ENCODE data around the gene RNH1.

RNH1 gene

GRCh38 chr11:457111-457760, 49.8 kb downstream of the RNH1 start:
- DNase-seq (ENCODE audit: low read depth) = no peak

DNA sequence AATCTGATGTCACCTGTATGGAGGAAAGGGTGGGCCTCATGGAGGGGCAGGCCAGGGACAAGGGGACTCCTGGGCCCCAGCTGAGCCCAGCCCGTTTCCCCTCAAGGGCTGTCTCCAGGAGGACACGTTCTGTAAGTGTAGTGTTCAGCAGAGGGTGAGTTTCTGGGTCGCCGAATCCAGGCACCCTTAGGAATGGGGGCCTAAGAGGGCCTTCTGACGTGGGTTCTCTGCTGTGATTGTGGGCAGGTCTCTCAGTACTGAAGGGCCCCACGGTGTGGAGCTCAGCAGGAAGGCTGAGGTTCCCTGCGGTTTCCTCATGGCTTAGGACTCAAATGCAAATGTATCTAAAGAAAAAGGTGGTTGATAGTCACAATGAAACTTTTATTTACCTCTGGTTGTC, 50.5 kb downstream of the RNH1 start:
- no peak for DNase-seq (ENCODE audit: low read depth)

DNA sequence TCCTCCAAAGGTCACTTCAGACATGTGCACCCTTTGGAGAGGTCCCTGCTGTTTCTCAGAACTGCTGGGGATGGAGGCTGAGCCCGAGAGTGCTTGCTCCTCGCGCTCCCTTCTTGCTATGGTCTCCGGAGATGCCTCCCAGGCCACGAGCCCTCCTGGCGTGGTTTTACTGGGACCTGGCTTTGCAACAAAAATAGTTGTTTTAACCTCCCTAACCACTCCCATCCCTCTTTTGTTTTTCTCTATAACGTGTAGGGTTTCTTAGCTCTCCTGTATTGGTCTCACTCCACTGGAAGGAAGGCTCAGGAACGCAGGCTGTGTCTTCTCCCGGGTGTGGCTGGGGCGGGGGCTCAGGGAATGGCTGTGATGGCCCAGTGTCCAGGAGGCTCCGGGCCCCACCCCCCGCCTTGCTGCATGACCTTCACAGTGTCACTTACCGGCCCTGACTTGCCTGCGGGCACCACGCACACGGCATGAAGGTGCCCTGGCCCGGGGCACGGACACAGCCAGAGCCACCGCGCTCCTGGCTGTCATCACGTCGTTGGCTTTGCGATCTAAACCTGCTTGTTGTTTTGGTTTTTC, 51.4 kb downstream of the RNH1 start:
- no peak for DNase-seq (ENCODE audit: low read depth)

DNA sequence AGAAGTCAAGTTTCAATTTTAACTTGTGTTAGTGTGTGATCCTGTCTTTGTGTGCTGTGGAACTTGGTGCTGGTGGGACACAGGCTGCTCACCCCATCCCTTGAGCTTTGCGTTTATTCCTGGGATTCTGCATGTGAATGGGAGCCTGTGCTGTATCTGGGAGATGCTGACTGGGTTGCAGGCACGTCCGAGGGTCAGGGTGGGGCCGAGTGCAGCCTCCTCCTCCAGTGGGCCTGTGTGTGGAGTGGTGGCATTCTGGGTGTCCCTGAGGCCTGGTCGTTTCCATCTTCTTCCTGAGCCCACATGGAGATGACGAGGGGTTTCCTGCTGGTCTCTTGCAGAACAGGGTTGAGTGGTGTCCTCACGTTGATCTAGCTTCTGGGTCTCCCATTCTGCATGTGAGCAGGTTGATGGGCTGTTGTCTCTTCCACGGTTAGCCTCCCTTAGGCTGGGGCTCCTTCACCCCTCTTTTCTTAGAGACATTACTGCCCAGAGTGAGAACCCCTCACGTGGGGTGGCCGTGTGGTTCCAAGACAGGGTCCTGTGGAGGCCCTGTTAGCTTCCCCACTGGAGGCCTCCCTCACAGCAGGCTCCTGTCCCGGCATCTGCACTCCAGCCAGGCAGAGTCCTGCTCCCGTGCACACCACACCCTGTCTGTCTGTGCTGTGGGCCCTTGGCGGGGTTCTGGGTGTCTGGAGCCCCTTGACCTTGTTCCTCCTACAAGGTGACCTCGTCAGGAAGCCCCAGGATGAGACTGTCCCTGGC, 52.1 kb downstream of the RNH1 start:
- DNase-seq (ENCODE audit: low read depth) = no peak

GRCh38 chr11:454043-454442, 53.0 kb downstream of the RNH1 start:
- DNase-seq (ENCODE audit: low read depth) = no peak

DNA sequence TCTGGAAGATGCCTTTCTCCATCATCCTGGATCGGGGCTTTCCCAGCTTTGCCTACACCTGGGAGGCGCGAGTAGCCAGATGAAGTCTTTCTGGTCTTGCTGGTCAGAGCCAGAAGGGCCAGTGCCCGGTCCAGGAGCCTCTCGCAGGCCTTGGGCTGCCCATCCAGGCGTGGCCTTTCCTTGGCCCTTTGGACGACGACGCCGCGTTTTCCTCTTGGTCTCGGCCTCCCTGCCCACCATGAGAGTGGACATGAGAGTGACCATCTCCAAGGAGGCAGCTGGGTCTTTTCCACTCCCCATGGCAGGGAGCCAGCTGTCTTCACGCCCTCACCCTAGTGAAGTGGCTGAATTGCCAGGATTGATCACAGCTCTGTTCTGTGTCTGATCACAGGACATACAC, 53.5 kb downstream of the RNH1 start:
- DNase-seq (ENCODE audit: low read depth) = no peak

GRCh38 chr11:452916-453527, 54.0 kb downstream of the RNH1 start:
- no peak for DNase-seq (ENCODE audit: low read depth)

DNA sequence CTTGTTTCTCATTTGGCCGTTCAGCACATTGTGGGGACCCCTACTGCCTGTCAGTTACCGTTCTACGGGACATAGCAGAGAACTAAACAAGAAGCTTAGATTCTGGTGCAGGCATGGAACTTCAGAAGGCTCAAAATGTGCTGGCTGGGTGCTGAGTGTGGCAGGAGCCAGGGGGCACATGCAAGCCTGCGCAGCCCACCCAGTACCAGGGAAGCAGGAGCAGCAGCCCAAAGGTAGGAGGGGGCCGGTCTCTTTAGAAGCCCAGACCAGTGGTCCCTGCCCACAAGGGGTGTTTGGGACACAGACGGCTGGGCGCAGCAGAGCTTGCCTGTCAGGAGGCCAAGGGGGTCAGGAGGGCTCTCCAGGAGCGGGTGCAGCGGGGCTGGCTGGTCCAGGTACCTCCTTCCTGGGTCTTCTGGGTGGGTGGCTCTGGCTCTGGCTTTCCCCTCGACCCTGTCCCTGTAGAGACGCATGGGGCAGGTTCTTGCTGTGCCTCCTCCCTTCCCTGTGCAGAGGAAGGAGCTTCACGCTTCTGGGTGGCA, 54.8 kb downstream of the RNH1 start:
- DNase-seq (ENCODE audit: low read depth) = no peak

GRCh38 chr11:451738-452137, 55.3 kb downstream of the RNH1 start:
- DNase-seq (ENCODE audit: low read depth) = no peak

DNA sequence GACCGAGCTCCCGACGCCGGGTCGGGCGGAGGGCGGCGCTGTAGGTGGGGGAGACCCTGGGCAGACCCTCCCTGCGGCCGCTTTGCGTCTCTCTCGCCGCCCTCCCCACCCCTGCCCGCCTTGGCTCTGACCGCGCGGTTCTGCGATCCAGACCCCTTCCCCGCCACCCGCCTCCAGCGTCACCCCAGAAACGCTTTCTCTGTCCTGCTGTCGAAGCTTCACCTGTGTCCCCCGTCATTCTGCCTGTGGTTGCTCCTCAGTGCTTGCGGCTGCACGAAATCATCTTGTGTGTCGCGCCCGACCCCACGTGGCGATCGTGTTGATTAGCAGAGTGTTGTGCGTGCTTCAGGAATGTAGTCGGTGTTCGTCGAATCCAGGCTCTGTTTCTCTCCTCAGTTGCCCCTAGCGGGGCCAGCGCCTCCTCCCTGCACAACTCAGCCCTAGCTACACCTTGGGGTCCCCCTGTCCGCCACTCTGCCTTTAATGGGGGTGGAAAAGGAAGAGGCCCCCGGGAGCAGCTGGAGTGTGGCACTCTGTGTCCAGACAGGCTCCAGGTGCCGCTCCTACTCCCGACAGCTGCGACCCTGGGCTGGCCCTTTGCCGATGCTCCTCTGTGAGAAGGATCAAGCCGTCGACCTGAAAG, 56.1 kb downstream of the RNH1 start:
- no peak for DNase-seq (ENCODE audit: low read depth)

DNA sequence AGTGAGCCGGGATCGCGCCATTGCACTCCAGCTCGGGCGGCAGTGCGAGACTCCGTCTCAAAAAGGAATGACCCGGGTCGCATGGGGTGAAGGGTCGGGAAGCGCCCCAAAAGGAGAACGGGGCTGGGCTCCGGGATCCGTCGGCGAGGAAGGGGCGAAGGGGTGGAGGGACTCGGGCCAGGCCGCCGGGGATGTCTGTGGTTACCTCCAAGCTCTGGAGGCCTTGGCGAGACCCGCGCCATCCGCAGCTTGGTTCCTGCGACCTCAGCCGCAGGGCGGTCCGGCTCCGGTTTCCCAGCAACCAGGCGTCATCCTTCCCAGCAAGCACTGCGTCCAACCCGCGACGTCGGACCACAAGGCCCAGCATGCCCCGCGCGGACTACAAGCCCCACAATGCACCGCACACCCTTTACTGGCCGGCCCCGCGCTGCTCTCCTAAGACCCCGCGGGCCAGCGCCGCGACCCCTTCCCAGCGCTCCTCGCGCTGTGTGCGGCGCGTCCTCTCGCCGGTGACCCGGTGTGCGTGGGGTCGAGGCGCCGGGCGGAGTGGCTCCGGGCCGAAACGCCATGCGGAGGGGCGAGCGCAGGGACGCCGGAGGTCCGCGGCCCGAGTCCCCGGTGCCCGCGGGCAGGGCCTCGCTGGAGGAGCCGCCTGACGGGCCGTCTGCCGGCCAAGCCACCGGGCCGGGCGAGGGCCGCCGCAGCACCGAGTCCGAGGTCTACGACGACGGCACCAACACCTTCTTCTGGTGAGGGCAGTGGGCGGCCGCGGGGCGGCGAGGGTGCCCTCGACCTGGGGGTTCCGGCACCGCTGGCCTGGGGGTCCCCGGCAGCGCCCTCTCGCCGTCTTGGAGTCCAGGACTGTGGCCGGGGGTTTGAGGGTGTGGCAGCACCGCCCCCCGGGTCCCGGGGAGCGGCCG, 56.9 kb downstream of the RNH1 start, which contains the start of gene PTDSS2:
PTDSS2 (plus strand) TSS at position 391 of the 920 bp plus-strand sequence; CDS start at position 568, 177 bp downstream.
- DNase-seq (ENCODE audit: low read depth) = peak; percentile 60

DNA sequence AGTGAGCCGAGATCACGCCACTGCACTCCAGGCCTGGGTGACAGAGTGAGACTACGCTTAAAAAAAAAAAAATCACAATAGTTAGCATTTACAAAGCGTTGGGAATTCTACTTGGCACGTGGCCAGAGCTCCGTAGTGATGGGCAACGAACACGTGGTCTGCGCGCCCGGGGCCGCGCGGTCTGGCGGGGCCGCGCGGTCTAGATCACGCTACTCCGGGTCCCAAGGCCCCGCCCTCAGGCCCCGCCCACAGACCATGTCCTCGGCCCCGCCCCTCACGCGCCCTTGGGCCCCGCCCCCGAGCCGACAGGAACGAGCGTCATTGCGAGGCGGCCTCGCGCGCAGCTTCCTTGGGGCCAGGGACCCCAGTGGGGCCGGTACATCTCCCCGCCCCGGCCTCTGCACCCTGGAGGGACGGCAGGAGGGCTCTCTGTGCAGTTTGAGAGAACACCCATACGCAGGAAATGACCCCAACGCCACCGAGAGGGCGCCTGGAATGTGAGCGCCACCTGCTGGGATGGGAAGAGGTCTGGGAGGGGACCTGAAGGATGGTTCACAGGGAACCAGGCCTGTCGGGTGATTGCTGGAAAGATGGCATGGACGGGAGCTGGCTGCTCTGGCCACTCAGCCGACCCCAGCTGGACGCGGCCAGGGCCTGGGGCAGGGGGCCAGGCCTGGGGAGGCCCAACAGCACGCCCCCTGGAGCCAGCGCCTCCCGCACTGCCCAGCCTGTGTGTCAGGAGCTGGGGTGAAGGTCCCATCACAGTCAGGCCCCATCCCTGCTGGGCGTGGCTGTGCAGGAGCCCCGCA, 58.9 kb downstream of the RNH1 start:
- peak; percentile 40 for DNase-seq (ENCODE audit: low read depth)

- no peak for DNase-seq (ENCODE audit: low read depth)
Observed at GRCh38 chr11:446891-447290, 60.2 kb downstream of the RNH1 start.

GRCh38 chr11:445765-446588, 61.1 kb downstream of the RNH1 start:
- DNase-seq (ENCODE audit: low read depth) = no peak
